T-helper 1 cell (primary cell): ENCODE data around the gene CACNA1C.
"Not testable (repeated sequence)": the region's sequence is repeated elsewhere in the genome, so short reads cannot be mapped to it uniquely, and the experiment has no call there.

Source experiments
- DNase-seq, 5 donors: peaks; one replicate each; pipeline ENCODE4 v3.0.0-alpha.2; 2012 to 2020

The CACNA1C gene

GRCh38 chr12:2733493-2734355 is 680.9 kb downstream of the CACNA1C start:
- DNase-seq: no peak

- DNase-seq: no peak
These were observed 682.6 kb downstream of the CACNA1C start for GRCh38 chr12:2735432-2735831.

GRCh38 chr12:2737656-2738241 is 685.0 kb downstream of the CACNA1C start:
- no peak for DNase-seq

- no peak for DNase-seq
These were observed 686.3 kb downstream of the CACNA1C start for GRCh38 chr12:2739069-2739468.

- DNase-seq: no peak
These were observed 687.2 kb downstream of the CACNA1C start for GRCh38 chr12:2739832-2740641.

DNA sequence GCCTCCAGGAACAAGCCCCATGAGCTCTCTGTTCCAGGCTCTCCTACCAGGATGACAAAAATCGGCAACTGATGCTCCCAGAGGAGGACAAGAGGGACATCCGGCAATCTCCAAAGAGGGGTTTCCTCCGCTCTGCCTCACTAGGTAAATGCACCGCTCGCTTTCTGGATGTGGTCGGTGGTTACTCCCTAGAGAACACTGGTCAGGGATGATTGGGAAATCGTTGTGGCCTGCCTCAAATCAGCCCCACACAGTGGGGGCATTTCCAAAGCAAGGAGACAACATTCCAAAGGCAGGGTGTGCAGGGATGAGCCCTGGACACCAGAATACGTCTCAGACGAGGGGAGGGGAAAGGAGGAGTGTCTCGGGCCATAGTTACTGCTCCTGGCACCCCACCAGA is 689.2 kb downstream of the CACNA1C start:
- not testable (repeated sequence) for DNase-seq

GRCh38 chr12:2743478-2743877 is 690.7 kb downstream of the CACNA1C start:
- DNase-seq: no peak

- no peak for DNase-seq
These were observed 692.9 kb downstream of the CACNA1C start for GRCh38 chr12:2745655-2746054.
